GM21619 (cell line): ENCODE data around the gene TMEFF1.
A peak's percentile ranks its signal among the peaks of the same experiment; 100 is the strongest.

Experiments
- ATAC-seq: cut with Tn5 transposase; IDR thresholded peaks from one replicate; pipeline ENCODE4 v1.9.1; 2021; ENCODE audit not compliant: unreplicated experiment

The TMEFF1 gene

GRCh38 chr9:100447041-100447440, 25.9 kb upstream of the TMEFF1 start:
- ATAC-seq: no peak

- ATAC-seq: no peak
Measured at GRCh38 chr9:100448266-100448665, 24.7 kb upstream of the TMEFF1 start.

- ATAC-seq: peak; percentile 57
Measured at GRCh38 chr9:100449420-100449819, 23.5 kb upstream of the TMEFF1 start.

GRCh38 chr9:100452894-100453293, 20.1 kb upstream of the TMEFF1 start:
- no peak for ATAC-seq

- ATAC-seq: no peak
Measured at GRCh38 chr9:100455470-100455869, 17.5 kb upstream of the TMEFF1 start.

- ATAC-seq: no peak
Measured at GRCh38 chr9:100457517-100457916, 15.4 kb upstream of the TMEFF1 start.

GRCh38 chr9:100459963-100460362, 13.0 kb upstream of the TMEFF1 start:
- no peak for ATAC-seq

GRCh38 chr9:100465274-100465673, 7.7 kb upstream of the TMEFF1 start:
- no peak for ATAC-seq

- ATAC-seq: no peak
Measured at GRCh38 chr9:100465761-100466160, 7.2 kb upstream of the TMEFF1 start.

GRCh38 chr9:100466171-100466828, 6.6 kb upstream of the TMEFF1 start:
- ATAC-seq: no peak

- no peak for ATAC-seq
Measured at GRCh38 chr9:100466829-100467221, 6.1 kb upstream of the TMEFF1 start.

GRCh38 chr9:100468041-100468440, 4.9 kb upstream of the TMEFF1 start:
- no peak for ATAC-seq

GRCh38 chr9:100472268-100472667, 681 bp upstream of the TMEFF1 start:
- ATAC-seq: no peak

- ATAC-seq: peak; percentile 61
Measured at GRCh38 chr9:100473276-100474081, 530 bp downstream of the TMEFF1 start.

- no peak for ATAC-seq
Measured at GRCh38 chr9:100474082-100474923, 1.4 kb downstream of the TMEFF1 start.

GRCh38 chr9:100474924-100475276, 2.0 kb downstream of the TMEFF1 start:
- no peak for ATAC-seq

GRCh38 chr9:100477241-100477640, 4.3 kb downstream of the TMEFF1 start:
- ATAC-seq: no peak

- ATAC-seq: no peak
Measured at GRCh38 chr9:100478192-100478591, 5.2 kb downstream of the TMEFF1 start.

- no peak for ATAC-seq
Measured at GRCh38 chr9:100479820-100480219, 6.9 kb downstream of the TMEFF1 start.

- no peak for ATAC-seq
Measured at GRCh38 chr9:100485196-100485595, 12.2 kb downstream of the TMEFF1 start.

- no peak for ATAC-seq
Measured at GRCh38 chr9:100486479-100487176, 13.7 kb downstream of the TMEFF1 start.
